ENCODE results near the gene TACR2.
A peak's percentile ranks its signal among the peaks of the same experiment; 100 is the strongest.

Gene TACR2

GRCh38 chr10:69374931-69375306, 41.8 kb downstream of the TACR2 start:
- Mint-ChIP-seq H3K36me3 (peaks cover 35% of the 10 kb centered on the region), H3K4me3 (no peak overlapping the region), H3K9me3 (no peaks in the 10 kb centered on the region), H3K4me1 (peaks cover 13% of the 10 kb centered on the region), H3K27me3 (no peaks in the 10 kb centered on the region), H3K27ac (peak overlapping the region; percentile 15)
- ATAC-seq (ENCODE audit: low read depth) (no peak), DNase-seq (ENCODE audit: low spot score in 2 of 2) (no peak)

GRCh38 chr10:69374242-69374641, 42.5 kb downstream of the TACR2 start:
- H3K4me3 Mint-ChIP-seq = no peak overlapping the region
- ATAC-seq (ENCODE audit: low read depth) = no peak
- H3K4me1 Mint-ChIP-seq = peaks cover 15% of the 10 kb centered on the region
- no peak for DNase-seq (ENCODE audit: low spot score in 2 of 2)
- H3K27ac Mint-ChIP-seq = peak overlapping the region; percentile 15
- H3K36me3 Mint-ChIP-seq = peaks cover 36% of the 10 kb centered on the region
- no peaks in the 10 kb centered on the region for H3K9me3 Mint-ChIP-seq
- no peaks in the 10 kb centered on the region for H3K27me3 Mint-ChIP-seq

GRCh38 chr10:69372126-69372980, 44.4 kb downstream of the TACR2 start:
- no peak for DNase-seq (ENCODE audit: low spot score in 2 of 2)
- H3K4me3 Mint-ChIP-seq = no peak overlapping the region
- H3K27me3 Mint-ChIP-seq = no peaks in the 10 kb centered on the region
- H3K36me3 Mint-ChIP-seq = peaks cover 33% of the 10 kb centered on the region
- no peaks in the 10 kb centered on the region for H3K9me3 Mint-ChIP-seq
- H3K4me1 Mint-ChIP-seq = peaks cover 6% of the 10 kb centered on the region
- no peak for ATAC-seq (ENCODE audit: low read depth)
- peak overlapping the region; percentile 11 for H3K27ac Mint-ChIP-seq

DNA sequence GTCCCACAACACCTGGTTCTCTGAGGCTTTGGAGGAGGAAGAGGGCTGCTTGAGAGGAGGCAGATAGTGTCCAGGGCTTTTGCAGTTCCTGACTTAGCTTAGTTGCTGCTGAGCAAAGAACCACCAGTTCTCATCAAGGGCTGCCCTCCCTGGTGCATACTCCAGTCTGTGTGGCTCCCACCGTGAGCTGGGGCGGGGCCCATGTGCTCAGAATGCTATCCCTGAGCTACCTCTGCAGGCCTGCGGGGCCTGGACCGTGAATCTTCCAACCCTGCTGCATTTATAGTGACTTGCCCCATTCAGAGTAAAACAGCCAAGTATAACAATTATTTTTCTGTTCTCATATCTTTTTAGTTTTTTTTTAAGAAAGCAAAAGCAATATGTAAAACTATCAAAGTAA, 49.2 kb downstream of the TACR2 start:
- no peak for ATAC-seq (ENCODE audit: low read depth)
- Mint-ChIP-seq H3K36me3 (peaks cover 34% of the 10 kb centered on the region), H3K27me3 (no peaks in the 10 kb centered on the region), H3K9me3 (no peaks in the 10 kb centered on the region), H3K27ac (no peak overlapping the region), H3K4me1 (peaks cover 5% of the 10 kb centered on the region), H3K4me3 (no peak overlapping the region)
- no peak for DNase-seq (ENCODE audit: low spot score in 2 of 2)

GRCh38 chr10:69366738-69367137, 50.0 kb downstream of the TACR2 start:
- no peaks in the 10 kb centered on the region for H3K9me3 Mint-ChIP-seq
- peaks cover 31% of the 10 kb centered on the region for H3K36me3 Mint-ChIP-seq
- no peak overlapping the region for H3K27ac Mint-ChIP-seq
- peaks cover 5% of the 10 kb centered on the region for H3K4me1 Mint-ChIP-seq
- H3K4me3 Mint-ChIP-seq = no peak overlapping the region
- no peak for ATAC-seq (ENCODE audit: low read depth)
- no peak for DNase-seq (ENCODE audit: low spot score in 2 of 2)
- no peaks in the 10 kb centered on the region for H3K27me3 Mint-ChIP-seq

DNA sequence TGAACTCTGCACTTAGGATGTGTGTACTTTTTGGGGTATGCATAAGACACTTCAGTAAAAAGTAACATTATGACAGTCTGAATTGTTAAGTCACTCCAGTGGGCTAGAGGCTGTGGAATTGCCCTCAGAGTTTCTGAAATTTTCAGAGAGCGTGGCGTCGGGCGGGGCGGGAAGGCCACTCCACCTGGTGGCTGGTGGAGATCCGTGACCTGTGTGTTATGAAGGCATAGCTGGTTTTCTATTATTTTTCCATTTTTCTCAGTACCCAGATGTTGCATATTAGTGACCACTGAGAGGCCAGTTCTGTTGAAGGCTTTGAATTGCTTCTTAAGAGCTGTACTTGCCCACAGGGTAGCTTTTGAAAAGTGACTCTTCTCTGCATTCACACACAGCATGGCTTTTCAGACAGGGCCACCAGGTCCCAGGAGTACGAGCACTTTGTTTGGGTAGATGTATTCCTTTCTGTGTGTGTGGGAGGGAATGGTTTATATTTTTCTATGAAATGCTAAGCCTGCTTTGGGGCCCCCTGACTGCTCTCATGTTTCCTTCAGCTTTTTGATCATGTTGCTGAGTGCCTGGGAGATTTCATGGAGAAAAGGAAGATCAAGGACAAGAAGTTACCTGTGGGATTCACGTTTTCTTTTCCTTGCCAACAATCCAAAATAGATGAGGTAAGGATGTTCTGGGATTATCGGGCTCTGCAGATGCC, 52.3 kb downstream of the TACR2 start:
- ATAC-seq (ENCODE audit: low read depth) = no peak
- peaks cover 19% of the 10 kb centered on the region for H3K4me1 Mint-ChIP-seq
- H3K9me3 Mint-ChIP-seq = no peaks in the 10 kb centered on the region
- H3K36me3 Mint-ChIP-seq = peaks cover 23% of the 10 kb centered on the region
- no peaks in the 10 kb centered on the region for H3K27me3 Mint-ChIP-seq
- peak overlapping the region; percentile 71 for H3K27ac Mint-ChIP-seq
- no peak overlapping the region for H3K4me3 Mint-ChIP-seq
- DNase-seq (ENCODE audit: low spot score in 2 of 2) = no peak

GRCh38 chr10:69363666-69364065, 53.1 kb downstream of the TACR2 start:
- H3K4me1 Mint-ChIP-seq = peaks cover 22% of the 10 kb centered on the region
- DNase-seq (ENCODE audit: low spot score in 2 of 2) (no peak), ATAC-seq (ENCODE audit: low read depth) (no peak)
- H3K27me3 Mint-ChIP-seq = no peaks in the 10 kb centered on the region
- H3K27ac Mint-ChIP-seq = peak overlapping the region; percentile 71
- H3K36me3 Mint-ChIP-seq = peaks cover 19% of the 10 kb centered on the region
- no peak overlapping the region for H3K4me3 Mint-ChIP-seq
- H3K9me3 Mint-ChIP-seq = no peaks in the 10 kb centered on the region

DNA sequence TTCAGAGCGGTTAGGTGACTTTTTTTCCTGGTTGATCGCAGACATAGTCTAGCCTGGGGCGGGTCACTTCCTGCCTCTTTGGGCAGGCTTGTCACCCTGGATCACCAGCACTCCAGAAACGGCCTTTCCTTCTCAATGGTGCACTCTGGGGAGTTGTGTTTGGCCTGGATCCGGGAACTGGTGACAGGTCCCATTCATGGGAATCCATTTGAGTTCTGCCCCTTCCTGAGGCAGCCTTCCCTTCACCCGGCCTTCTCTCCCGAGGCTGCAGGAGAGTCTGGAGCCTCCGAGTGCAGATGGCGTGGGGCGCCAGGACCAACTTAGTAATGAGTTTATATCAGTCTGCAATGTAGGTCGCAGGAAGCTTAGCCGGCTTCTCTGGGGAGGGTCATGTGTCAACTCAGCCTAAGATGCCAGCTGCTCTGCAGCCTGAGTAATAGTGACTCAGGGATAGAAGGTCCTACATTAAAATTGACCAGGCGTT, 54.2 kb downstream of the TACR2 start:
- Mint-ChIP-seq H3K4me1 (peaks cover 28% of the 10 kb centered on the region), H3K27me3 (no peaks in the 10 kb centered on the region), H3K4me3 (no peak overlapping the region), H3K36me3 (peaks cover 15% of the 10 kb centered on the region), H3K9me3 (no peaks in the 10 kb centered on the region), H3K27ac (peak overlapping the region; percentile 71)
- no peak for ATAC-seq (ENCODE audit: low read depth)
- no peak for DNase-seq (ENCODE audit: low spot score in 2 of 2)

DNA sequence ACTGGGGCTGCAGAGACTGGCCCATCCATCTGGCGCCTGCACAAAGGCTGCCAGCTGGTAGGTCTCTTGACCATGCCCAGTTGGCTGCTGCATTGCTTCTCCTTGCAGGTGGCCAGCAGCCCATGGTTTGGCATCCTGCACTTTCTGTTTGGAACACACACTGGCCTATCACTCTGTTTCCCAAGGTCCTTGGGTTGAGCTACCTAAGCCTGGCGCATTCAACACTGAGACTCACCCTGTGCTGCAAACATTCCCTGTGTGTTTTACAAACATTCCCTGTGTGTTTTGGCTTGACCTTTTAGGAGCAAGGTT, 55.5 kb downstream of the TACR2 start:
- Mint-ChIP-seq H3K36me3 (peaks cover 13% of the 10 kb centered on the region), H3K27me3 (no peaks in the 10 kb centered on the region), H3K4me3 (no peak overlapping the region), H3K4me1 (peaks cover 28% of the 10 kb centered on the region), H3K27ac (no peak overlapping the region), H3K9me3 (no peaks in the 10 kb centered on the region)
- DNase-seq (ENCODE audit: low spot score in 2 of 2) (no peak), ATAC-seq (ENCODE audit: low read depth) (no peak)

DNA sequence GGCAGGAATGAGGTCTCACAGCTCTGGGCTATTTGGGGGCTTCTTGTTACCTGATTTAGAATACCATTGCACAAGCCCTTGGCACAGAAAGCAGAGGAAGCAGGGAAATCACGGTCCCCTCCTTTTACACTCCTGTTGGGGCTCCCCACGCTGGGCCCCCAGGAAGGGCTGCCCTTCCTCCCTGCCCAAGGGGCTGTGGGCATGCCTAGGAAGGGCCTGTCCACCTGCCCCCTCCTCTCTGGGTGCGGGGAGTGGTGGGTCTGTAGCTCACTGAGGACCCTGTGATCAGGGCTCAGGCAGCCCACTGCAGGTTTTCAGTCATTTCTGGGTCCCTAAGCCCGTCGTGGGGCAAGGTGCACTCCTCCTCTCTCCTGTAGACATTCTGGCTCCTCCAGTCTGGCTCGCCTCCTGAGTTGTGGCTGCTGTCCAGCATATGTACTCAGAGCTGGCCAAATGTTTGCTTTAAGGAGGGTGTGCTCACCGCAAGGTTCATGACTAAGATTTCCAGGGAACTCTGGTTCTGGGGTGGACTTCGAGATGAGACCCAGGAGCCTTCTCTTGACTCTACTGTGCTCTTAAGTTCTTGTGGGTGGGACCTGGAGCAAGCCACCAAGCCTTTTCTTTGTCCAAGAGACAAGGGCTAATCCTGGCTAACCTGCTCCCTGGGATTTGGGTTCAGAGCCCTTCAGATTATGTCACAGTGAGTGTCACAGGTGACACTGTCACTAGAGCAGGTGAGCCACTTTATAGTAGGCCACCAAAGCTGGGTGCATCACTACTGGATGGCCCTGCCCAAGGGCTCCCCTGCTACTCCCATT, 56.0 kb downstream of the TACR2 start:
- Mint-ChIP-seq H3K36me3 (peaks cover 13% of the 10 kb centered on the region), H3K4me3 (no peak overlapping the region), H3K27ac (peak overlapping the region; percentile 50), H3K4me1 (peaks cover 28% of the 10 kb centered on the region), H3K9me3 (no peaks in the 10 kb centered on the region), H3K27me3 (no peaks in the 10 kb centered on the region)
- ATAC-seq (ENCODE audit: low read depth) (no peak), DNase-seq (ENCODE audit: low spot score in 2 of 2) (no peak)

DNA sequence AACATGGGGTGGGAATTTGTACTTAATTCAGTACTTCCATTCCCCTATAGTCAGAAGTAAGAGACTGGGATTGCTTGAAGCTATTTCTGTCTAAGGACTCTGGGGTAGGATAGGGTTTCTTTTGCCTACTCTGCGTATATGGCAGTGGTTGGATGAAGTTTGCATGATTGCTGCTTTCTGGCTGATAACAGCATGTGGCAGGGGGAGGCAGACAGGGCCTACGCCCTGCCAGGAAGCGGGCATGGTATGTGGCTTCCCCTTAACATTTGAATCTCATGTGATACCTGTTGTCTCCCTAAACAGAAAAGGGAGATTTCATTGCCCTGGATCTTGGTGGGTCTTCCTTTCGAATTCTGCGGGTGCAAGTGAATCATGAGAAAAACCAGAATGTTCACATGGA, 57.1 kb downstream of the TACR2 start:
- no peak for DNase-seq (ENCODE audit: low spot score in 2 of 2)
- Mint-ChIP-seq H3K9me3 (no peaks in the 10 kb centered on the region), H3K27me3 (no peaks in the 10 kb centered on the region), H3K4me3 (no peak overlapping the region), H3K4me1 (peaks cover 28% of the 10 kb centered on the region), H3K27ac (peak overlapping the region; percentile 15), H3K36me3 (peaks cover 13% of the 10 kb centered on the region)
- peak; percentile 68 for ATAC-seq (ENCODE audit: low read depth)

GRCh38 chr10:69359148-69359547, 57.6 kb downstream of the TACR2 start:
- no peak for ATAC-seq (ENCODE audit: low read depth)
- peak overlapping the region; percentile 15 for H3K27ac Mint-ChIP-seq
- peaks cover 15% of the 10 kb centered on the region for H3K36me3 Mint-ChIP-seq
- H3K9me3 Mint-ChIP-seq = no peaks in the 10 kb centered on the region
- peaks cover 29% of the 10 kb centered on the region for H3K4me1 Mint-ChIP-seq
- H3K27me3 Mint-ChIP-seq = no peaks in the 10 kb centered on the region
- H3K4me3 Mint-ChIP-seq = peak overlapping the region; percentile 11
- DNase-seq (ENCODE audit: low spot score in 2 of 2) = no peak

- H3K9me3 Mint-ChIP-seq = no peaks in the 10 kb centered on the region
- H3K27ac Mint-ChIP-seq = peak overlapping the region; percentile 22
- no peak overlapping the region for H3K4me3 Mint-ChIP-seq
- peaks cover 12% of the 10 kb centered on the region for H3K36me3 Mint-ChIP-seq
- DNase-seq (ENCODE audit: low spot score in 2 of 2) = no peak
- H3K27me3 Mint-ChIP-seq = no peaks in the 10 kb centered on the region
- no peak for ATAC-seq (ENCODE audit: low read depth)
- peaks cover 28% of the 10 kb centered on the region for H3K4me1 Mint-ChIP-seq
These were observed 58.4 kb downstream of the TACR2 start for GRCh38 chr10:69358148-69358795.
